Nephron progenitor cell (in vitro differentiated cells): Measurements from ENCODE around the gene ARHGAP26.

Source experiments
- DNase-seq: peaks from one replicate; pipeline ENCODE4 v3.0.0; 2021
- H3K27ac Mint-ChIP-seq: 2 replicates; pipeline ENCODE4 v1.8.0; 2021; ENCODE audit warnings: mild to moderate bottlenecking, moderate library complexity, mixed read lengths
- H3K27me3 Mint-ChIP-seq: 2 replicates; pipeline ENCODE4 v1.8.0; 2021; ENCODE audit warnings: mild to moderate bottlenecking, low read depth, mixed read lengths; ENCODE audit not compliant: poor library complexity
- H3K36me3 Mint-ChIP-seq: 2 replicates; pipeline ENCODE4 v1.8.0; 2021; ENCODE audit warnings: low read depth, mixed read lengths
- H3K4me1 Mint-ChIP-seq: 2 replicates; pipeline ENCODE4 v1.8.0; 2021; ENCODE audit warnings: mixed read lengths
- H3K4me3 Mint-ChIP-seq: 2 replicates; pipeline ENCODE4 v1.8.0; 2021; ENCODE audit warnings: mild to moderate bottlenecking, moderate library complexity, mixed read lengths
- H3K9me3 Mint-ChIP-seq: 2 replicates; pipeline ENCODE4 v1.8.0; 2021; ENCODE audit warnings: mild to moderate bottlenecking, moderate library complexity, mixed read lengths
- CTCF ChIP-seq: fragments of 200-600 bp; sonication (generic); IDR thresholded peaks from 2 replicates; pipeline ENCODE4 v1.5.0; 2021; ENCODE audit warnings: antibody characterized with exemption

Gene ARHGAP26

GRCh38 chr5:142888469-142889085 is 118.4 kb downstream of the ARHGAP26 start:
- peak; percentile 84 for TF ChIP-seq CTCF
- Mint-ChIP-seq H3K4me1 (peaks cover 14% of the 10 kb centered on the region), H3K4me3 (no peak overlapping the region), H3K27ac (no peak overlapping the region), H3K27me3 (no peaks in the 10 kb centered on the region), H3K9me3 (no peaks in the 10 kb centered on the region), H3K36me3 (no peaks in the 10 kb centered on the region)
- peak; percentile 44 for DNase-seq

- Mint-ChIP-seq H3K36me3 (no peaks in the 10 kb centered on the region), H3K9me3 (no peaks in the 10 kb centered on the region), H3K27ac (no peak overlapping the region), H3K4me1 (peaks cover 14% of the 10 kb centered on the region), H3K4me3 (no peak overlapping the region), H3K27me3 (peaks cover 2% of the 10 kb centered on the region)
- DNase-seq, result no peak
- TF ChIP-seq CTCF, result no peak
Observed at GRCh38 chr5:142892021-142892420, 121.8 kb downstream of the ARHGAP26 start.

- DNase-seq, result no peak
- Mint-ChIP-seq H3K4me3 (no peak overlapping the region), H3K4me1 (peaks cover 3% of the 10 kb centered on the region), H3K27me3 (peaks cover 5% of the 10 kb centered on the region), H3K36me3 (no peaks in the 10 kb centered on the region), H3K9me3 (no peaks in the 10 kb centered on the region), H3K27ac (no peak overlapping the region)
- TF ChIP-seq CTCF, result no peak
Observed at GRCh38 chr5:142894315-142894714, 124.1 kb downstream of the ARHGAP26 start.

GRCh38 chr5:142894749-142895148 is 124.6 kb downstream of the ARHGAP26 start:
- H3K4me3 Mint-ChIP-seq, result no peak overlapping the region
- H3K36me3 Mint-ChIP-seq, result no peaks in the 10 kb centered on the region
- H3K27me3 Mint-ChIP-seq, result peaks cover 5% of the 10 kb centered on the region
- no peak for TF ChIP-seq CTCF
- no peak for DNase-seq
- no peaks in the 10 kb centered on the region for H3K9me3 Mint-ChIP-seq
- H3K27ac Mint-ChIP-seq, result no peak overlapping the region
- H3K4me1 Mint-ChIP-seq, result peaks cover 7% of the 10 kb centered on the region

GRCh38 chr5:142896325-142897007 is 126.3 kb downstream of the ARHGAP26 start:
- Mint-ChIP-seq H3K4me1 (peaks cover 24% of the 10 kb centered on the region), H3K27me3 (peaks cover 5% of the 10 kb centered on the region), H3K4me3 (no peak overlapping the region), H3K27ac (no peak overlapping the region), H3K9me3 (no peaks in the 10 kb centered on the region), H3K36me3 (no peaks in the 10 kb centered on the region)
- DNase-seq, result no peak
- no peak for TF ChIP-seq CTCF

GRCh38 chr5:142897328-142897727 is 127.2 kb downstream of the ARHGAP26 start:
- H3K4me3 Mint-ChIP-seq, result no peak overlapping the region
- TF ChIP-seq CTCF, result no peak

More at GRCh38 chr5:142897328-142897727, 127.2 kb downstream of the ARHGAP26 start:
- Mint-ChIP-seq H3K9me3 (no peaks in the 10 kb centered on the region), H3K27ac (no peak overlapping the region), H3K27me3 (peaks cover 5% of the 10 kb centered on the region), H3K4me1 (peaks cover 33% of the 10 kb centered on the region), H3K36me3 (no peaks in the 10 kb centered on the region)
- DNase-seq, result no peak
